Osteocyte (in vitro differentiated cells): ENCODE measurements around the gene KLF6. TPM values are rescaled to one million over a fixed set of nuclear protein-coding genes. Genes with fewer than 3 reads are reported as not detected.

Experiments used
- DNase-seq: peaks from one replicate; pipeline ENCODE4 v3.0.0; 2021; ENCODE audit warnings: mixed read lengths; ENCODE audit not compliant: unreplicated experiment; ENCODE audit errors: extremely low spot score
- H3K27ac Mint-ChIP-seq: one replicate; pipeline ENCODE4 v1.8.0; 2021; ENCODE audit warnings: mild to moderate bottlenecking, mixed read lengths; ENCODE audit not compliant: unreplicated experiment
- H3K27me3 Mint-ChIP-seq: one replicate; pipeline ENCODE4 v1.8.0; 2021; ENCODE audit warnings: mixed read lengths; ENCODE audit not compliant: unreplicated experiment
- H3K36me3 Mint-ChIP-seq: one replicate; pipeline ENCODE4 v1.8.0; 2021; ENCODE audit warnings: mixed read lengths; ENCODE audit not compliant: unreplicated experiment
- H3K4me1 Mint-ChIP-seq: one replicate; pipeline ENCODE4 v1.8.0; 2021; ENCODE audit warnings: mixed read lengths; ENCODE audit not compliant: unreplicated experiment
- H3K4me3 Mint-ChIP-seq: one replicate; pipeline ENCODE4 v1.8.0; 2021; ENCODE audit warnings: mild to moderate bottlenecking, moderate library complexity, mixed read lengths; ENCODE audit not compliant: unreplicated experiment
- H3K9me3 Mint-ChIP-seq: one replicate; pipeline ENCODE4 v1.8.0; 2021; ENCODE audit warnings: mixed read lengths; ENCODE audit not compliant: unreplicated experiment
- total RNA-seq: library from RNA; stranded (reverse); gene quantifications from 2 replicates; pipeline ENCODE4 v1.2.1, GENCODE V29; 2021
- TF ChIP-seq, protein P1 (sequence below): fragments of 200-600 bp; sonication (generic); IDR thresholded peaks from 2 replicates; pipeline ENCODE4 v1.5.0; 2021; ENCODE audit warnings: antibody characterized with exemption, mild to moderate bottlenecking, moderate library complexity

KLF6 gene
- total RNA-seq, 1 donor from 2014 or later: 341 TPM

- H3K4me1 Mint-ChIP-seq: peaks cover 58% of the 10 kb centered on the region
- no peak for DNase-seq
- TF ChIP-seq, protein P1, sequence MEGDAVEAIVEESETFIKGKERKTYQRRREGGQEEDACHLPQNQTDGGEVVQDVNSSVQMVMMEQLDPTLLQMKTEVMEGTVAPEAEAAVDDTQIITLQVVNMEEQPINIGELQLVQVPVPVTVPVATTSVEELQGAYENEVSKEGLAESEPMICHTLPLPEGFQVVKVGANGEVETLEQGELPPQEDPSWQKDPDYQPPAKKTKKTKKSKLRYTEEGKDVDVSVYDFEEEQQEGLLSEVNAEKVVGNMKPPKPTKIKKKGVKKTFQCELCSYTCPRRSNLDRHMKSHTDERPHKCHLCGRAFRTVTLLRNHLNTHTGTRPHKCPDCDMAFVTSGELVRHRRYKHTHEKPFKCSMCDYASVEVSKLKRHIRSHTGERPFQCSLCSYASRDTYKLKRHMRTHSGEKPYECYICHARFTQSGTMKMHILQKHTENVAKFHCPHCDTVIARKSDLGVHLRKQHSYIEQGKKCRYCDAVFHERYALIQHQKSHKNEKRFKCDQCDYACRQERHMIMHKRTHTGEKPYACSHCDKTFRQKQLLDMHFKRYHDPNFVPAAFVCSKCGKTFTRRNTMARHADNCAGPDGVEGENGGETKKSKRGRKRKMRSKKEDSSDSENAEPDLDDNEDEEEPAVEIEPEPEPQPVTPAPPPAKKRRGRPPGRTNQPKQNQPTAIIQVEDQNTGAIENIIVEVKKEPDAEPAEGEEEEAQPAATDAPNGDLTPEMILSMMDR: no peak
- no peaks in the 10 kb centered on the region for H3K9me3 Mint-ChIP-seq
- peak overlapping the region; percentile 96 for H3K27ac Mint-ChIP-seq
- no peaks in the 10 kb centered on the region for H3K27me3 Mint-ChIP-seq
- no peak overlapping the region for H3K4me3 Mint-ChIP-seq
- H3K36me3 Mint-ChIP-seq: no peaks in the 10 kb centered on the region
These were observed 42.3 kb upstream of the KLF6 start for GRCh38 chr10:3827266-3827665.

- no peaks in the 10 kb centered on the region for H3K27me3 Mint-ChIP-seq
- H3K9me3 Mint-ChIP-seq: no peaks in the 10 kb centered on the region
- peaks cover 56% of the 10 kb centered on the region for H3K4me1 Mint-ChIP-seq
- H3K36me3 Mint-ChIP-seq: no peaks in the 10 kb centered on the region
- no peak for DNase-seq
- H3K4me3 Mint-ChIP-seq: no peak overlapping the region
- TF ChIP-seq, protein P1: no peak
- H3K27ac Mint-ChIP-seq: peak overlapping the region; percentile 89
These were observed 40.9 kb upstream of the KLF6 start for GRCh38 chr10:3825862-3826351.

- H3K27me3 Mint-ChIP-seq: no peaks in the 10 kb centered on the region
- DNase-seq: no peak
- TF ChIP-seq, protein P1: no peak
- H3K36me3 Mint-ChIP-seq: no peaks in the 10 kb centered on the region
- peaks cover 51% of the 10 kb centered on the region for H3K4me1 Mint-ChIP-seq
- no peaks in the 10 kb centered on the region for H3K9me3 Mint-ChIP-seq
- H3K27ac Mint-ChIP-seq: peak overlapping the region; percentile 89
- no peak overlapping the region for H3K4me3 Mint-ChIP-seq
These were observed 40.2 kb upstream of the KLF6 start for GRCh38 chr10:3825244-3825643.

DNA sequence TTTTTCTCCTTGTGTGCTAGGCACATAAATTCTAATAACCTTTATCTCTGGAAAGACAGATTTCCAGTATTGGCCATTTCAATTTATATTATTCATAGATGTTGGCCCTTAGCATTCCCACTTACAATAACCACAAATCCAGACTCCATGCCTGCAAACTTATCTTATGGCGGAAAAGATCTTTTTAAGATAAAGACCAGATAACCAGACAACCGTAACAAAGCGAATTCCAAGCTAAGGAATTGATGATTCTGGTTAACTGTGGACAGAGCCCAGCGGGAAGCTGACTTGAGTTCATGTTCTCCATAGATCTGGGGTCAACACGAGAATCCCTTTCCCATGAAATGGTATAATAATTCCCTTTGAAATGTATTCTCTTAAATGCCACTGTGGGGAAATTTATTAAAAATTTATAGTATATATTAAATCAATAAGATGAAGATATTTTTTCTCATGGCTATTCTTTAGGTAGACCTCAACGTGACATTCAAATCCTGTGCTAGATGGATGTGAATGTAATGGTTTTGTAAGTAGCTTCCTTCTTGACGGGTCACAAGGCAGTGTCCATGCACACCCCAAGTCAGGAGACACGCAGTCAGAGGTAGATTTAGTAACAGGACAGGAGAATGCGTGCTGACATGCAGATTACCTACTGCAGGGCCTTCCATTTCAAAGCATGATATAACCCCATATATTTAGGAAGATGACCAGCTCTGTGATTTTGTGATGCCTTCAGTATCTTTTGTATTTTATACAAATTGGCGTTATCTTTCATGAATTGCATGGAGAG lies 37.7 kb upstream of the KLF6 start:
- TF ChIP-seq, protein P1: no peak
- no peaks in the 10 kb centered on the region for H3K9me3 Mint-ChIP-seq
- no peaks in the 10 kb centered on the region for H3K27me3 Mint-ChIP-seq
- H3K36me3 Mint-ChIP-seq: no peaks in the 10 kb centered on the region
- H3K4me1 Mint-ChIP-seq: peaks cover 28% of the 10 kb centered on the region
- no peak overlapping the region for H3K4me3 Mint-ChIP-seq
- DNase-seq: no peak
- H3K27ac Mint-ChIP-seq: no peak overlapping the region

GRCh38 chr10:3820255-3820654 lies 35.2 kb upstream of the KLF6 start:
- no peak for DNase-seq
- TF ChIP-seq, protein P1: no peak
- Mint-ChIP-seq H3K9me3 (no peaks in the 10 kb centered on the region), H3K4me1 (peaks cover 13% of the 10 kb centered on the region), H3K4me3 (no peak overlapping the region), H3K27ac (no peak overlapping the region), H3K36me3 (no peaks in the 10 kb centered on the region), H3K27me3 (no peaks in the 10 kb centered on the region)
